WTC11 (cell line): ENCODE results near the gene PERP. TPM values are rescaled to one million over a fixed set of nuclear protein-coding genes. Genes with fewer than 3 reads are reported as not detected.

Experiments
- ATAC-seq: fragments of 200-7000 bp; cut with Tn5 transposase; 2 replicates; pipeline ENCODE4 v1.10.0; 2021; ENCODE audit warnings: mild to moderate bottlenecking, moderate library complexity
- CTCF ChIA-PET: fragments of 300-600 bp; sonication (Branson Sonifier 250); formaldehyde crosslinking; loops from one replicate; lab custom pipeline; 2021; ENCODE audit warnings: antibody characterized with exemption; lab: Charles Lee
- POLR2A ChIA-PET: fragments of 350-600 bp; sonication (Branson Sonifier 250); formaldehyde crosslinking; loops from one replicate; lab custom pipeline; 2021; ENCODE audit warnings: antibody characterized with exemption; lab: Charles Lee
- DNase-seq: peaks from one replicate; pipeline ENCODE4 v3.0.0; 2021; ENCODE audit warnings: low spot score
- H3K27ac Mint-ChIP-seq: 2 replicates; pipeline ENCODE4 v1.8.0; 2021; ENCODE audit warnings: mixed read lengths
- H3K27me3 Mint-ChIP-seq: 2 replicates; pipeline ENCODE4 v1.8.0; 2021; ENCODE audit warnings: low read depth, mild to moderate bottlenecking, moderate library complexity, mixed read lengths
- H3K36me3 Mint-ChIP-seq: 2 replicates; pipeline ENCODE4 v1.8.0; 2021; ENCODE audit warnings: mixed read lengths
- H3K4me1 Mint-ChIP-seq: 2 replicates; pipeline ENCODE4 v1.8.0; 2022; ENCODE audit warnings: mixed read lengths
- H3K4me3 Mint-ChIP-seq: 2 replicates; pipeline ENCODE4 v1.8.0; 2021; ENCODE audit warnings: mild to moderate bottlenecking, moderate library complexity, mixed read lengths
- H3K9me3 Mint-ChIP-seq: 2 replicates; pipeline ENCODE4 v1.8.0; 2021; ENCODE audit warnings: mixed read lengths
- ATF1 ChIP-seq: sonication (generic); formaldehyde crosslinking; IDR thresholded peaks from 2 replicates; pipeline ENCODE4 v1.8.1; 2023; ENCODE audit warnings: mild to moderate bottlenecking, moderate library complexity, missing genetic modification reagents
- CREM ChIP-seq: sonication (generic); formaldehyde crosslinking; IDR thresholded peaks from 2 replicates; pipeline ENCODE4 v1.8.1; 2022; ENCODE audit warnings: mild to moderate bottlenecking, missing genetic modification reagents, moderate library complexity
- FOXJ3 ChIP-seq: sonication (generic); formaldehyde crosslinking; IDR thresholded peaks from 2 replicates; pipeline ENCODE4 v1.9.0; 2021; ENCODE audit warnings: missing genetic modification reagents, mild to moderate bottlenecking, borderline replicate concordance
- GABPB1 ChIP-seq: sonication (generic); formaldehyde crosslinking; IDR thresholded peaks from 2 replicates; pipeline ENCODE4 v1.8.1; 2023; ENCODE audit warnings: mild to moderate bottlenecking, missing genetic modification reagents
- GTF2I ChIP-seq: fragments of 250-450 bp; sonication (Bioruptor Pico); conservative IDR thresholded peaks from 2 replicates; pipeline ENCODE4 v1.4.0; 2021; ENCODE audit warnings: mild to moderate bottlenecking
- KAT7 ChIP-seq: sonication (generic); formaldehyde crosslinking; IDR thresholded peaks from 2 replicates; pipeline ENCODE4 v1.8.1; 2023; ENCODE audit warnings: missing genetic modification reagents, mild to moderate bottlenecking, borderline replicate concordance
- MXD4 ChIP-seq: fragments of 250-450 bp; sonication (Bioruptor Pico); IDR thresholded peaks from 2 replicates; pipeline ENCODE4 v1.8.0; 2021; ENCODE audit warnings: mild to moderate bottlenecking, moderate library complexity, borderline replicate concordance
- MYBL2 ChIP-seq: sonication (generic); formaldehyde crosslinking; IDR thresholded peaks from 2 replicates; pipeline ENCODE4 v1.8.1; 2023; ENCODE audit warnings: mild to moderate bottlenecking, moderate library complexity, missing genetic modification reagents
- NFYB ChIP-seq: sonication (generic); formaldehyde crosslinking; conservative IDR thresholded peaks from 2 replicates; pipeline ENCODE4 v1.8.0; 2022; ENCODE audit warnings: low read depth, missing genetic modification reagents
- NR2C2 ChIP-seq: sonication (generic); formaldehyde crosslinking; IDR thresholded peaks from 2 replicates; pipeline ENCODE4 v1.8.0; 2022; ENCODE audit warnings: mild to moderate bottlenecking, missing genetic modification reagents
- NR3C1 ChIP-seq: sonication (generic); formaldehyde crosslinking; conservative IDR thresholded peaks from 2 replicates; pipeline ENCODE4 v1.8.1; 2023; ENCODE audit warnings: low read depth, mild to moderate bottlenecking, missing genetic modification reagents
- SMAD4 ChIP-seq: sonication (generic); formaldehyde crosslinking; IDR thresholded peaks from 2 replicates; pipeline ENCODE4 v1.8.0; 2022; ENCODE audit warnings: mild to moderate bottlenecking, missing genetic modification reagents
- ZNF416 ChIP-seq: fragments of 250-450 bp; sonication (Bioruptor Pico); IDR thresholded peaks from 2 replicates; pipeline ENCODE4 v1.9.0; 2021; ENCODE audit warnings: mild to moderate bottlenecking, inconsistent platforms
- ZNF423 ChIP-seq: fragments of 250-450 bp; sonication (Bioruptor Pico); IDR thresholded peaks from 2 replicates; pipeline ENCODE4 v2.1.2; 2022; ENCODE audit warnings: mild to moderate bottlenecking, moderate library complexity
- total RNA-seq: library from RNA; stranded (reverse); gene quantifications from 3 replicates; pipeline ENCODE4 v1.2.3, GENCODE V29; 2021
- TF ChIP-seq, protein P1 (sequence below): sonication (generic); formaldehyde crosslinking; IDR thresholded peaks from 2 replicates; pipeline ENCODE4 v1.8.1; 2023; ENCODE audit warnings: mild to moderate bottlenecking, missing genetic modification reagents, moderate library complexity
- TF ChIP-seq, protein P2 (sequence below): sonication (generic); formaldehyde crosslinking; IDR thresholded peaks from 2 replicates; pipeline ENCODE4 v1.8.1; 2023; ENCODE audit warnings: mild to moderate bottlenecking, missing genetic modification reagents
- TF ChIP-seq, protein P3 (sequence below): sonication (generic); formaldehyde crosslinking; IDR thresholded peaks from 2 replicates; pipeline ENCODE4 v1.8.1; 2022; ENCODE audit warnings: mild to moderate bottlenecking, missing genetic modification reagents, moderate library complexity, borderline replicate concordance
- TF ChIP-seq, protein P4 (sequence below): fragments of 250-450 bp; sonication (Bioruptor Pico); conservative IDR thresholded peaks from 2 replicates; pipeline ENCODE4 v1.9.0; 2021; ENCODE audit warnings: mild to moderate bottlenecking
- TF ChIP-seq, protein P5 (sequence below): fragments of 250-450 bp; sonication (Bioruptor Pico); IDR thresholded peaks from 2 replicates; pipeline ENCODE4 v1.9.0; 2021; ENCODE audit warnings: mild to moderate bottlenecking
- TF ChIP-seq, protein P6 (sequence below): sonication (generic); formaldehyde crosslinking; IDR thresholded peaks from 2 replicates; pipeline ENCODE4 v1.8.0; 2022; ENCODE audit warnings: mild to moderate bottlenecking, missing genetic modification reagents

Gene PERP
- total RNA-seq, 1 experiment from 2014 or later, result 26.9 TPM

DNA sequence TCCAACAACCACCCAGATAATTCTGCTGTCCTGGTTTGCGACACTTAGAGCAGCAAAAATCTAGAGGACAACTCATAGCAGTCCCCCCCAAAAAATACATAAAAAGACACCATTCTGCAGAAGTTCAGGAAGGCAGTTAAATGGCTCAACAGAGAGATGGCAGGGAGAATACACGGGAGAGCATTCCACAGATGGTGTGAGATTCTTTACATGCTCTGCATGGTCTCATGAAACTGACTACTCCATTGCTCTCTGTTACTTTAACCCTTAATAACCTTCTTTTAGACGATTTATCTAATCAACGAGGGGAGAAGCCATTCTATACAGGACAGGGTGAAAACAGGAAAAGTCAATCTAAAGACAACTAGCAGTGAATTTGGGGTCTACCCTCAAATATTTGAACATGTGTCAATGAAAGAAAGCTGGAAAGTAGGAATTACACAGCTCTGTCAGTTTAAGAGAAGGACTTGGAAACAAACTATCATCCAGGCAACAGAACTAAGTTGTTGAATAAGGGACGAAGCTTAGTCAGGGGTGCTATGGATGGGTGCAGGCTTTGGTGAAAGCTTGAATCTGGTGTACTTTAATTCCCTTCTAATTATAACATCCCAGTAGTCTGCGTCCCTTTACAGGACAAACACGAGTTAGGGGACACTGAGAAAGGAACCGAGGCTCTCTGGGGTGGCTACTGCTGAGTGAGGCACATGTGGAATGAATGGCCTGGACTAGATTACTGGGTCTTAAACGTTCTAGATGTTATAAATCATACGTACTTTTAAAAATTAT lies 5.1 kb downstream of the PERP start:
- CTCF ChIA-PET, result no interaction called here
- H3K27ac Mint-ChIP-seq, result no peak overlapping the region
- H3K36me3 Mint-ChIP-seq, result peaks cover 14% of the 10 kb centered on the region
- POLR2A ChIA-PET, result no interaction called here
- DNase-seq, result no peak
- no peak for TF ChIP-seq GTF2I
- TF ChIP-seq, protein P1, sequence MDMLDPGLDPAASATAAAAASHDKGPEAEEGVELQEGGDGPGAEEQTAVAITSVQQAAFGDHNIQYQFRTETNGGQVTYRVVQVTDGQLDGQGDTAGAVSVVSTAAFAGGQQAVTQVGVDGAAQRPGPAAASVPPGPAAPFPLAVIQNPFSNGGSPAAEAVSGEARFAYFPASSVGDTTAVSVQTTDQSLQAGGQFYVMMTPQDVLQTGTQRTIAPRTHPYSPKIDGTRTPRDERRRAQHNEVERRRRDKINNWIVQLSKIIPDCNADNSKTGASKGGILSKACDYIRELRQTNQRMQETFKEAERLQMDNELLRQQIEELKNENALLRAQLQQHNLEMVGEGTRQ, result no peak
- no peak for TF ChIP-seq CREM (CRISPR knock-in tag)
- TF ChIP-seq KAT7 (CRISPR knock-in tag), result no peak
- TF ChIP-seq, protein P2, sequence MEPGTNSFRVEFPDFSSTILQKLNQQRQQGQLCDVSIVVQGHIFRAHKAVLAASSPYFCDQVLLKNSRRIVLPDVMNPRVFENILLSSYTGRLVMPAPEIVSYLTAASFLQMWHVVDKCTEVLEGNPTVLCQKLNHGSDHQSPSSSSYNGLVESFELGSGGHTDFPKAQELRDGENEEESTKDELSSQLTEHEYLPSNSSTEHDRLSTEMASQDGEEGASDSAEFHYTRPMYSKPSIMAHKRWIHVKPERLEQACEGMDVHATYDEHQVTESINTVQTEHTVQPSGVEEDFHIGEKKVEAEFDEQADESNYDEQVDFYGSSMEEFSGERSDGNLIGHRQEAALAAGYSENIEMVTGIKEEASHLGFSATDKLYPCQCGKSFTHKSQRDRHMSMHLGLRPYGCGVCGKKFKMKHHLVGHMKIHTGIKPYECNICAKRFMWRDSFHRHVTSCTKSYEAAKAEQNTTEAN (CRISPR knock-in tag), result no peak
- no peak for TF ChIP-seq SMAD4 (CRISPR knock-in tag)
- no peak for TF ChIP-seq ZNF423
- no peak for TF ChIP-seq NR2C2 (CRISPR knock-in tag)
- no peak for TF ChIP-seq FOXJ3 (CRISPR knock-in tag)
- TF ChIP-seq ATF1 (CRISPR knock-in tag), result no peak
- TF ChIP-seq MXD4 (CRISPR knock-in tag), result no peak
- no peak for TF ChIP-seq NR3C1 (CRISPR knock-in tag)
- no peak overlapping the region for H3K4me3 Mint-ChIP-seq
- peaks cover 19% of the 10 kb centered on the region for H3K4me1 Mint-ChIP-seq
- H3K27me3 Mint-ChIP-seq, result no peaks in the 10 kb centered on the region; the same call in 1 of the 2 replicates
- ATAC-seq, result no peak
- H3K9me3 Mint-ChIP-seq, result peaks cover 14% of the 10 kb centered on the region

DNA sequence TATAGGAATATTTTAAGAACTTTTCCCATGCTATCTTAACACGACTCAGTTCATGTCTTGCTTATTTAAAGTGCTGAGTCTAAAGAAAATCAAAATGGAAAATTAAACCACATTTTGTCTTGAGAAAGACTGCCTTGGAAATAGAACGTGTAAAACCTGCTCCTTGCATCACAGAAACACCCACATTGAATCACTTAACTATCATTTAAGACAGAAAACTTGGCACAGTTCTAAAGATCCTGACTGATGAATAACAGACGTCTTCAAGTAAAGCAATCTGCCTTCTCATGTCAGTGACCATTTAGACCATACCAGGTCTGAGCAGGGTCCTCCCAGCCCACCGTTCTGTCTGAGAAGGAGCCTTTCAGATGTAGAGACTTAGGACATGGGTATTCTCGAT lies 7.4 kb downstream of the PERP start:
- ChIA-PET CTCF (no interaction called here), POLR2A (interaction anchor here (0.6 kb wide), 1 partner anchor 1239 kb away, joined by 3 read pairs; no protein-coding TSS in a partner anchor)
- Mint-ChIP-seq H3K9me3 (peaks cover 14% of the 10 kb centered on the region), H3K4me1 (peaks cover 9% of the 10 kb centered on the region), H3K4me3 (no peak overlapping the region), H3K36me3 (peaks cover 25% of the 10 kb centered on the region), H3K27ac (no peak overlapping the region), H3K27me3 (no peaks in the 10 kb centered on the region)
- ATAC-seq, result no peak
- no peak for DNase-seq
- TF ChIP-seq KAT7 (CRISPR knock-in tag), result no peak
- TF ChIP-seq SMAD4 (CRISPR knock-in tag), result no peak
- TF ChIP-seq, protein P3, sequence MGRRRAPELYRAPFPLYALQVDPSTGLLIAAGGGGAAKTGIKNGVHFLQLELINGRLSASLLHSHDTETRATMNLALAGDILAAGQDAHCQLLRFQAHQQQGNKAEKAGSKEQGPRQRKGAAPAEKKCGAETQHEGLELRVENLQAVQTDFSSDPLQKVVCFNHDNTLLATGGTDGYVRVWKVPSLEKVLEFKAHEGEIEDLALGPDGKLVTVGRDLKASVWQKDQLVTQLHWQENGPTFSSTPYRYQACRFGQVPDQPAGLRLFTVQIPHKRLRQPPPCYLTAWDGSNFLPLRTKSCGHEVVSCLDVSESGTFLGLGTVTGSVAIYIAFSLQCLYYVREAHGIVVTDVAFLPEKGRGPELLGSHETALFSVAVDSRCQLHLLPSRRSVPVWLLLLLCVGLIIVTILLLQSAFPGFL, result no peak
- no peak for TF ChIP-seq MYBL2 (CRISPR knock-in tag)
- no peak for TF ChIP-seq ZNF416 (CRISPR knock-in tag)
- TF ChIP-seq GABPB1 (CRISPR knock-in tag), result no peak
- TF ChIP-seq, protein P4, sequence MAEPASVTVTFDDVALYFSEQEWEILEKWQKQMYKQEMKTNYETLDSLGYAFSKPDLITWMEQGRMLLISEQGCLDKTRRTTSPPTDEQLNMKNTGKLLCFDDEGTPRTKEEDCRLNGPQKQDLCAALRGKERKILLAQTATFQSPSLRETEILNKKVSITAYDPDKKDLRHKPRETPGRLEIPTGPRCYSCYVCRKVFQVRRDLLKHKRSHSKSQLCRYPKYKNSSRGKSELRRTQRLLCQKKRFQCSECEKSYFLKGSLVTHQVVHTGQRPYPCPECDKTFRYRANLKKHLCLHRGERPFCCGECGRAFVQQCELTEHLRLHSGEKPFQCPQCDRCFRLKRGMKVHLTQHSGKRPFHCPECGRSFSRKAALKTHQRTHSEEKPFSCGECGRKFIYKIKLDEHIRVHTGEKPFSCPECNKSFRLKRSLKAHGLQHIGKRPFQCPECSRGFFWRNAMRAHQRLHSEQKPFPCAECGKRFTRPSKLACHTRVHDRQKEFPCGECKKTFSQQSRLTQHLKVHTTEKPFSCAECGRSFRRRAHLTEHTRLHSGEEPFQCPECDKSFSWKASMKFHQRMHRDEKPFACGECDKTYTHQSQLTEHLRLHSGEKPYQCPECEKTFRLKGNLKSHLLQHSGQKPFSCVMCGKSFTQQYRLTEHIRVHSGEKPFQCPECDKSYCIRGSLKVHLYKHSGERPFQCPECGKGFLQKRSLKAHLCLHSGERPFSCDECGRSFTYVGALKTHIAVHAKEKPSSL, result no peak
- TF ChIP-seq, protein P5, sequence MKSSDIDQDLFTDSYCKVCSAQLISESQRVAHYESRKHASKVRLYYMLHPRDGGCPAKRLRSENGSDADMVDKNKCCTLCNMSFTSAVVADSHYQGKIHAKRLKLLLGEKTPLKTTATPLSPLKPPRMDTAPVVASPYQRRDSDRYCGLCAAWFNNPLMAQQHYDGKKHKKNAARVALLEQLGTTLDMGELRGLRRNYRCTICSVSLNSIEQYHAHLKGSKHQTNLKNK (CRISPR knock-in tag), result no peak
- TF ChIP-seq, protein P6, sequence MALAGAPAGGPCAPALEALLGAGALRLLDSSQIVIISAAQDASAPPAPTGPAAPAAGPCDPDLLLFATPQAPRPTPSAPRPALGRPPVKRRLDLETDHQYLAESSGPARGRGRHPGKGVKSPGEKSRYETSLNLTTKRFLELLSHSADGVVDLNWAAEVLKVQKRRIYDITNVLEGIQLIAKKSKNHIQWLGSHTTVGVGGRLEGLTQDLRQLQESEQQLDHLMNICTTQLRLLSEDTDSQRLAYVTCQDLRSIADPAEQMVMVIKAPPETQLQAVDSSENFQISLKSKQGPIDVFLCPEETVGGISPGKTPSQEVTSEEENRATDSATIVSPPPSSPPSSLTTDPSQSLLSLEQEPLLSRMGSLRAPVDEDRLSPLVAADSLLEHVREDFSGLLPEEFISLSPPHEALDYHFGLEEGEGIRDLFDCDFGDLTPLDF (CRISPR knock-in tag), result no peak
- TF ChIP-seq NFYB (CRISPR knock-in tag), result no peak
